ENCODE results near the gene NUDT21.
"Not testable (repeated sequence)": the region's sequence is repeated elsewhere in the genome, so short reads cannot be mapped to it uniquely, and the experiment has no call there.

The NUDT21 gene

DNA sequence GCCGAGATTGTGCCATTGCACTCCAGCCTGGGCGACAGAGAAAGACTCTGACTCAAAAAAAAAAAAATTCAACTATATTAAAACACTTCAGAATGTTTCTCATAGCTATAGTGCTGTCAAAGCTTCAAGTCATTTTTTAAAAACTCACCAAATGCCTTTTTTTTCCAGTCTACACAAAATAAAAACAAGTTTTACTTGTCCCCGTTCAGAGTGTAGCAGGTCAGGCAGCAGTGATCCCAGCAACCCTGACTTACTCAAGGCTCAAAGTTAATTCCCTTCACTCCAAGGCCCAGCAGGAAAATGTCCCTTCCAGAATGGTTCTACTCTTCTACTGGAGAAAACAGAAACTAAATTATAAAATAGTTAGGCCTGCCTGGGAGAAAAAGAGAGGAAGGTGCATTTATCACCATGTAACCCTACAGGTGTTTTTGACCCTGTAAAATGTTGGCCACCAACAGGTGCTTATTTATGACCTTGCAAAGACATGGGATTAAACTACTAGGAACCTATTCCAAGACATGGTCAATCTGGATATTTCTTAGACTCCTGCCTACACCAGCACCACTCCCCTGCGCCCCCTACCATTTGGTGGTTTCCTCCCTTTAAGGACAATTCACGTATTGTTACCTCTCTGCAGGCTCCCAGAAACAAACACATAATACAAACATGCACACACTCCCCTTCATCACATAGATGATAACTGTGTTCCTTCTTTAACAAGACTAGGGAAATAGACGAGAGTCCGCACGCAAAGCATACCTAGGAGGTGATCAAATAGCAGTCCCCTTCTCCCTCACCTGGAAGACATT is 31.2 kb downstream of the NUDT21 start:
- no peak for DNase-seq (ENCODE audit: low spot score)

DNA sequence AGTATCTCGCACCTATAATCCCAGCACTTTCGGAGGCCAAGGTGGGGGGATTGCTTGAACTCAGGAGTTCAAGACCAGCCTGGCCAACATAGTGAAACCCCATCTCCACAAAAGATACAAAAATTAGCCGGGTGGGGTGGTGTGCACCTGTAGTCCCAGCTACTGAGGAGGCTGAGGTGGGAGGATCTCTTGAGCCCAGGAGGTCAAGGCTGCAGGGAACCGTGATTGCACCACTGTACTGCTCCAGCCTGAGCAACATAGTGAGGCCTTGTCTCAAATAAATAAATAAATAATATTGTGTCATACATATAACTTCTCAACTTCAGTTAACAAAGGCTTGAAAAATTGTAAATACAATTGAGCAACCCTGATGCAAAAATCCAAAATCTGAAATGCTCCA is 34.0 kb downstream of the NUDT21 start:
- DNase-seq (ENCODE audit: low spot score), result no peak

DNA sequence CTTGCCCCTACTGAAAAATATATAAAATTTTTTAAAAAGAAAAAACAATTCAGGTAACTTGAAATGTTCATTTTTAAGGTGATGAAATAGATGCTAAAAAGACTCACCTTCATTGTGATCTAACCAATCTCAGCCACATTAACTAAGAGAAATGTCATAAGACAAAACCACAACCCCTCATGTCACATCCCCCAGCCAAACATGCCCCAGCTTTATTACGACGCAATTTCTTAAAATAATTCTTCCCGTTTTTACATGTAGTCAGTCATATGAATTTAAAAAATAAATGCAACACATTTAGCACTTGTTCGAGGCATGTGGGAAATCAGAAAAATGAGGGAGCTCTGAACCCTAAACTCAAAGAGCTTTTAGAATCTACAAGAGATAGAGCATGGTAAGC is 35.3 kb downstream of the NUDT21 start:
- DNase-seq (ENCODE audit: low spot score), result no peak

DNA sequence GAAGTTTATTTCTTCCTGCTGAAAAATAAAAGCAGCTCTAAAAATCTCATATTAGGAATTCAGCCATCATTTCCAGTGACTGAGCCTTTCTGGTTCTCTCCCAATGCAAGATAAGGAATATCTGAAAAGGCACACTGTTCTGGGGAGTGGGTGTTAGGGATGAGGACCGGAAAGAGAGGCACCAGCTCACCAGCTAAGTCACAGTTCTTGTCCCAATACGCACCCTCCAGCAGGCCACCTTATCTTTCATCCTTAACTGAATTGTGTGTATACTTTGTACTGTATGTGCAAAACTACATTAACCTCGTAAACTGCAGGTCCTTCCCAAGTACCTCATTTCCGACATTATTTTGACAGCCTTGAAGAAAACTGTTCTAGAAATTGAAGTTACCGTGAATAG is 36.8 kb downstream of the NUDT21 start:
- no peak for DNase-seq (ENCODE audit: low spot score)

DNA sequence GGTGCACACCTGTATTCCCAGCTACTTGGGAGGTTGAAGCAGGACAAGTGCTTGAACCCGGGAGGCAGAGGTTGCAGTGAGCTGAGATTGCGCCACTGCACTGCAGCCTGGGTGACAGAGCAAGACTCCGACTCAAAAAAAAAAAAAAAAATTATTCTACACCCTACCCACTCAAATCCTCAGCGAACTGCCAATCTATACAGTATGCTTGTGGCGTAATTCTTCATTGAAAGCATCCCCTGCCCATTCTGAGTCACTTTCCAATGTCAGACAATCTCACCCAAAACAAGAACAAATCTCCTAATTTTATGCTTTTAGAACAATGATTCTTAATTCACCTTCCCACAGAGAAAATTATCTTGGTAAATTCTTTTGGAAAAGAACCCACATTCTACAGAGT is 37.8 kb downstream of the NUDT21 start:
- no peak for DNase-seq (ENCODE audit: low spot score)

DNA sequence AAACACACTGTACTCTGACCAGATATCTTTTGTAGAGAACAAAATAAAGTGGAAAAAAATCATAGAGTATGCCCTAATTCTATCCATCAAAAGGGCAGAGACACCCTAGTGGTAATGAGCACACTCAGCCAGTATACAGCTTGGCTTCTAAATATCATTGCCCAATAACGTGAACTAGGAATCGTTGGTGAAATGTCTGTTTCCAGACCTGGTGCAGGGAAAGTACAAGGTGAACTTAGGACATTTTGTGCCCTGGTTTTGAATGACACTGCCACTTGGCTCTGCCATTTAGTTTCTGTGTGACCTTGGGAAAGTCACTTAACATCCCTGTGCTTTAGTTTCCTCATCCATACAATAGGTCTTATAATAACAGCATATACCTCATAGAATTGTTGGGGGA is 39.5 kb downstream of the NUDT21 start:
- no peak for DNase-seq (ENCODE audit: low spot score)

DNA sequence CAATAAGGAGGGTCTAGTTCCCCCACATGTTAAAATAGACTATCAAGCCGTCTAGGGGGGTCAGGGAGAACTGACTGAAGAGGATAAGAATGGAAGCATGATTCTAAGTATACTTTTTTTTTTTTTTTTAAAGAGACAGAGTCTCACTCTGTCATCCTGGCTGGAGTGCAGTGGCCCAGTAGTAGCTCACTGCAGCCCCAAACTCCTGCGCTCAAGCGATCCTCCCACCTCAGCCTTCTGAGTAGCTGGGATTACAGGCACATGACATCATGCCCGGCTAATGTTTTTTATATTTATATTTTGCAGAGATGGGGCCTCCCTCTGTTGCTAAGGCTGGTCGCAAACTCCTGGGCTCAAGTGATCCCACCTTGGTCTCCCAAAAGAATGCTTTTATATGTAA is 40.0 kb downstream of the NUDT21 start:
- DNase-seq (ENCODE audit: low spot score), result no peak

DNA sequence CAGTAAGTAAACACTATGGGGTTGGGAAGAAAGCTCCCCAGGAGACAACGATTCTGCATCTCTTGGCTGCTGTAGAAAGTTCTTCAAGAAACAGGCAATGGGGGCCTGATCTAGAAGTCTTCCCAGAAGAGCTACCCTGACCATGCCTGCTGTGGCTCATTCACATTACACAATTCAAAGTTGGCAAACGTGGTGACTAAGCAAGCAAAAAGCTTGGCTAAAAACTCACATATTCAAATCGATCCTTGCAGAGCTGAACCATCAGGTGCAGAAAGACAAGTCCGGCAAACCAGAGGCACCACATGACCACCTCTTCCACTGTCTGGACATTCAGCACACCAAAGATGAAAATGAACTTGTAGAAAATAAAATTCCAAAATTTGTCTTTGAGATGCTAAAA is 41.9 kb downstream of the NUDT21 start:
- DNase-seq (ENCODE audit: low spot score), result no peak

DNA sequence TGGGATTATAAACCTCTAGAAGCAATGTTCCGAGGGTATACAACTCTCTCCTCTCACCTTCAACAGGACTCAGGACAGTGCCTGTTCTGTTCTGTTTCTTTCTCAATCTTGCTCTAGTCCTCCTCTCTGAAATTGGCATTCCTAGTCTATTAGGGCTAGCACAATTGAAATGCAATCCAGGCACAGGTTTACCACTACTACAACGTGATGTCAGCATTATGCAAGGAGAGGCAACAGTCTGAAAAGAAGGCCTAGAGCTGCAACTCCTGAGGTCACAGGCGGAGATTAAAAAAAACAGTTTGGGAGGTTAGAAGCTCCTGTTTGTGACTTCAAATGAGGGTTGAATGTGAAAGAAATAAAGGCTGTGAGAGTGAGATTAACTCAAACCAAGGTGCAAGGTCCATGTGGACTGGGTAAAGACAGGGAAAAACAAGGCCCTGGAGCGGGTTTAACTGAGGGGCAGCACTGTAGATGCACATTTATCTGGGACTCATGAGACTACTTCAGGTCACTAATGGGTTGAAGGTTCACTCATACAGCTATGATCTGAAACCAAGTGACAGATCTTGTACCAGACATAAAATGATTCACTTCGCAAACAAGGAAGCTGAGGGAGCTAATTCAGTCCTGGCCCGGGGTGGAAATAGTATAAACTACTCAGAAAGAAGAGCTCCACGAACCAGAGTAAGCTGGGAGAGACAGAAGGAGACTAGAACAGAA is 42.6 kb downstream of the NUDT21 start:
- DNase-seq (ENCODE audit: low spot score), result no peak

DNA sequence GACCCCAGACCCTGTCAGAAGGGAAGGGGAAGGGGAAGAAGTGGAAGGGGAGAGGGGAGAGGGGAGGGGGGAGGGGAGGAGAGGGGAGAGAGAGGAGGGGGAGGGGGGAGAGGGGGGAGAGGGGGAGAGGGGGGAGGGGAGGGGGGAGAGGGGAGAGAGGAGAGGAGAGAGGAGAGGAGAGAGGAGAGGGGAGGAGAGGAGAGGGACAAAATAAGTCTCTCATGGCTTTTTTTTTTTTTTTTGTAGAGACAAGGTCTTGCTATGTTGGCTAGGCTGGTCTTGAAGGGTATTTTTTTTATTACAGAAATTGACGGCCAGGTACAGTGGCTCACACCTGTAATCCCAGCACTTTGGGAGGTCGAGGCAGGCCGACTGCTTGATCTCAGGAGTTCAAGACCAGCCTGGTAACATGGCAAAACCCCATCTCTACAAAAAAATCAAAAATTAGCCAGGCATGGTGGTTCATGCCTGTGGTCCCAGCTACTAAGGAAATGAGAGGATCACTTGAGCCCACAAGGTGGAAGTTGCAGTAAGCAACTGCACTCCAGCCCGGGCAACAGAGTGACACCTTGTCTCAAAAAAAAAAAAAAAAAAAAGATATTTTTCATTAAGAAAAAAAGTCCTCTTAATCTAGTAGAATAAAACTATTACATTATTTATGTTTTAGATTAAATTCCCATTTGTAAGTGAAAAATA is 45.0 kb downstream of the NUDT21 start:
- DNase-seq (ENCODE audit: low spot score), result no peak

DNA sequence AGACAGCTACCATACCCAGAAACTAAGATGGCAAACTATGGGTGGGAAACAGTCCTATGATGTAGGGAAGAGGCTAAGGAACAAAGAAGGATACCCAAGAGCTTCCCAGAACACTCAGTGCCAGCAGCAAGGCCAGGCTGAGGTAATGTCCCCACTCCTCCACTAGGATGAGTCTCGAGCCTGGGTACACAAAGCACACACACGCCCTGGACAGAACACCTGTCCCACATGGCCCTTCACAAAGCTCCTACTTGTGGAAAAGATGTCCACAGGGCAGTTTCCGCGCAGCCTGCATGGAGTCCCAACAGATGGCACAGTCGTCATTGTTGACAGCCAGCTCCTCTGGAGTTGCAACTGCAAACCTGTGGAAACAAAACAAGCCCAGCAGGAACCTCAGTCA is 49.6 kb downstream of the NUDT21 start:
- DNase-seq (ENCODE audit: low spot score), result peak; percentile 12

DNA sequence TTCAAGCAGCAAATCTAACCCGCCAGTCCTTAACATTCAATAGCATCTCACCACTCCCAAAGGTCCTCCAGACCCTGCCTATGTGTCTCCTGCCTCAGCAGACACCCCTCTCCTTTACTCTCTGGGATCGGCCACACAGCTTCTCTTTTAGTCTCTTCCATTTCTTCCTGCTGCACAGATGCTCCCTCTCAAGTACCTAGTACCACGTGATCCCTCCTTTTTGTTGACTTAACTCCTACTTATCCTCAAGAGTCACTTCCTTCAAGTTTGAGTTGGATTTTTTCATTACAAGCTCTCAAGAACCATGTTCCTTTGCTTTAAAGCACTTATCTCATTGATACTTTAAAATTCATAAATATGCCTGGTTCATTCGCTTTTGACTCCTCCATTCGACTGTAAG is 50.7 kb downstream of the NUDT21 start:
- no peak for DNase-seq (ENCODE audit: low spot score)

DNA sequence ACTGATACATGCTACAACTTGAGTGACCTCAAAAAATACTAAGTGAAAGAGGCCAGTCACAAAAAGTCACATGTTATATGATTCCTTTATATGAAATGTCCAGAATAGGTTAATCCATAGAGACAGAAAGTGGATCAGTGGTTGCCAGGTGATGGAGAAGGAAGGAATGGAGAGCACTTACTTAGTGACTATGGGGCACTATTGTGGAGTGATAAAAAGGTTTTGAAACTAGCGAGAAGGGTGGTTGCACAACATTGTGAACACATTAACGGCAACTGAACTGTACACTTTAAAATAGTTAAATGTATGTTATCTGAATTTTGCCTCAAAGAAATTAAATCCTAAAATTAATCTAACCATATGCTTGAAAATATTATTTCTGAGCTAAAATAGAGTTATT is 51.6 kb downstream of the NUDT21 start:
- DNase-seq (ENCODE audit: low spot score), result no peak

DNA sequence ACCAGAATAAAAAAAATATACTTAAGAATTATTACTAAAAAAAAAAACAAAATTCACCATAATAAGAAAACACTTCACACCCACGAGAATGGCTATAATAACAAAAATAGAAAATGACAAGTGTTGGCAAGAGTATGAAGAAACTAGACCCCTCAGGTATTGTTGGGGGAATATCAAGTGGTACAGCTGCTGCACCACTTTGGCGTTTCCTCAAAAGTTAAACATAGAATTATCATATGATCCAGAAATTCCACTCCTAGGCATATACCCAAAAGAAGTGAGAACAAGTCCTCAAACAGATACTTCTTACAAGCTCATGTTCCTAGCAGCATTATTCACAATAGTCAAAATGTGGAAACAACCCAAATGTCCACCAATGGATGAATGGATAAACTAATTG is 52.1 kb downstream of the NUDT21 start:
- no peak for DNase-seq (ENCODE audit: low spot score)

DNA sequence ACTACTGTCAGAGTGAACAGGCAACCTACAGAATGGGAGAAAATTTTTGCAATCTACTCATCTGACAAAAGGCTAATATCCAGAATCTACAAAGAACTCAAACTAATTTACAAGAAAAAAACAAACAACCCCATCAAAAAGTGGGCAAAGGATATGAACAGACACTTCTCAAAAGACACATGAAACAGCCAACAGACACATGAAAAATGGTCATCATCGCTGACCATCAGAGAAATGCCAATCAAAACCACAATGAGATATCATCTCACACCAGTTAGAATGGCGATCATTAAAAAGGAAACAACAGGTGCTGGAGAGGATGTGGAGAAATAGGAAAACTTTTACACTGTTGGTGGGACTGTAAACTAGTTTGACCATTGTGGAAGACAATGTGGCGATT is 54.4 kb downstream of the NUDT21 start:
- DNase-seq (ENCODE audit: low spot score), result not testable (repeated sequence)

DNA sequence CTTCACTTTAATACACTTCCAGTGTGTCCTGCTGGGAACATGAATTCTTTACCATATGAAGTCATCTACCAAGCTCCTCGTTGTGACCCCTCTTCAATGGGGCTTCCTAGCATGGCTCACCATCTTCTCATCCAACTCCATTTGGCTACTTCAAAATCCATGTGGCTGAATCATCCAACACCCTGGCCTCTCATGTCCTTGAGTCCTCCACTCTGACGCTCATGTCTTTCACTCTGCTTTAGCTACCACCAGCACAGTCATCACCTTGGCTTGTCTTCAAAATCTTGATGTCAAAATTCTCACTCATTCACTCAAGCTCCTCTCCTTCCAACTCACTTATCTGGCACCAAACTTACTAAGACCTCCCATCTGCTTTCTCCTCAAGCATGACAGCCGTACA is 61.6 kb downstream of the NUDT21 start:
- DNase-seq (ENCODE audit: low spot score), result no peak

DNA sequence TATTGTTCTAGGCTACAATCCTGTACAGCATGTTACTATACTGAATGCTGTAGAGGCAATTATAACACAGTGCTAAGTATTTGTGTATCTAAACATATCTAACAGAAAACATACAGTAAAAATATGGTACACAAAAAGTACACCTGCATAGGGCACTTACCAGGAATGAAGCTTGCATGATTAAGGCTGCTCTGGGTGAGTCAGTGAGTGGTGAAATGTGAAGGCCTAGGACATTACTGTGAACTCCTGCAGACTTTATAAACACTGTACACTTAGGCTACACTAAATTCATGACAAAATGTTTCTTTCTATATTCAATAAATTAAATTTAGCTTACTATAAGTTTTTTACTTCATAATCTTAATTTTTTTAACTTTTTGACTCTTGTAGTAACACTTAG is 62.9 kb downstream of the NUDT21 start:
- no peak for DNase-seq (ENCODE audit: low spot score)

DNA sequence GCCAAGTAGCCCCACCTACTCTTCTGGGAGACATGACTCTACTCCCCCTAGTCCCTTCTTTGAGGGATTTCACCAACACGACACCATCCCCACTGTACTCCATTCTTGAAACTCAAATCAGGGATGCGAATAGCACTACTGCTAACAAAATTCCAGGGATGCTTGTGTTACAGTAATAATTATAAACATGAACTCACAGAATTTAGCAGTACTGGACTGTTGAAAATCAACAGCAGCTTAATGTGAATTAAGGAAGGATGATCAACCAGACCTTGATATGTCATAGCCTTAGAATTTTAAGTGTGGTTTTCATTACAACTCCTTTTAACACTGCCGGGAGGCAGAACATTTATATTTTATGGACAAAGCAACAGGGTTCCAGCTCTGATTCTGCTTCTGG is 63.7 kb downstream of the NUDT21 start:
- DNase-seq (ENCODE audit: low spot score), result no peak

DNA sequence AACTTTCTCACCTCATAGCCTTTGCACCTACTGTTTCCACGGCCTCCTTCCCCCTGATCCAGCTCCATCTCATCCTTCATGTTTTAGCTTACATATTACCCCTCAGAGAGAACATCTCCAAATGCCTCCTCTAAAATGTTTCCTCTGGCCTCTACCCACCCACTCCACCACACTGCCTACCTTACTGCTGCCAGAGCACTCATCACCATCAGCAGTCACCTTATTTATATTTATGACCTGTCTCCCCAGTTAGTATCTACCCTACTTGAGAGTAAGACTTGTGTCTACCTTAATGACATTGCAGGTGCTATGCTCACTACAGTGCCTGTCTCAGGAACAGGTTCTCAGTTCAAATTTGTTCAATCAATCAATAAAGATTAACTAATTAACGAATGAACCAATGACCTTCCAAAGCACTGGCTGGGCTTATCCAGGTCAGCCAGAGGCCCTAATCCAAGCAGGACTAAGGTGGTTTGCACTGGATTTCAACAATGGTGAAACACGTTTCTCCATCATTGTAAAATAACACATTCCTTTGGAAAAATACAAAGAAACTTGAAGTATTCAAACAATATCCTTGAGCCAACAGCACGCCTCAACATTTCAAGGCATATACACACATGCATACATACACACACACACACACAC is 66.9 kb downstream of the NUDT21 start:
- DNase-seq (ENCODE audit: low spot score), result no peak

DNA sequence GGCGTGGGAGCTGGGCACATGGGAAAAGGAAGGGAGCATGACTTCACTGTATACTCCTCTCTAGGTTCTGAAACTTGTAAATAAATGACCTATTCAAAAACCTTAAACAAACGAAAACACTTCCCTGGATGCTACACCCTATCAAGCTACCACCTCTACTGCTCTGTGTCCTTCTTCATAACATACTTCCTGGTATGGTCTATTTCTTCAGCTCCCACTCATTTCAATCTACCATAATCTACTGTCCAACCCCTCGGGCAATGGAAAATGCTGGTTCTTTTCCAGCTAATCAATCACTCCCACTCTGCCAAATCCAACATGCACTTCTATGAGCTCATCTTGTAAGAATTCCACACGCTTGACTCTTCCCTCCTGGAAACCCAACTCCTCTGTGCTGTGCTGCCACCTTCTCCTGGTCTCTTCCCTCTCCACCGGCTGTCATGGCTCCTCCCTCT is 68.2 kb downstream of the NUDT21 start:
- no peak for DNase-seq (ENCODE audit: low spot score)

DNA sequence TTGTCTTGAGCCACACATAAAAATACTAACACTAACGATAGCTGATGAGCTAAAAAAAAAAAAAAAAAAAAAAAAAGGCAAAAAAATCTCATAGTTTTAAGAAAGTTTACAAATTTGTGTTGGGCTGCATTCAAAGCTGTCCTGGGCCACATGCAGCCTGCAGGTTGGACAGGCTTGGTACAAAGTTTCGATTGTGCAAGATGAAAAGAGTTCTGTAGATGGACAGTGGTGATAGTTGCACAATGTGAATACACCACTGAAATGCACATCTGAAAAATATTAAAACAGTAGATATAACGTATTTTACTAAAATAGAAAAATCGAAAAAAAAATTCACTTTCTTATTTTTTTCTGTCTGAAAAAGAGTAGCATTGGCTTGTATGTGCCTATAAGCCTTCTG is 68.7 kb downstream of the NUDT21 start:
- DNase-seq (ENCODE audit: low spot score), result no peak

Data from SK-N-DZ (cell line).